NCI-H146 treated with DMSO at 0.1 percent for 48 hours (cell line): ENCODE data around the gene ACP4.
"Not testable (repeated sequence)": the region's sequence is repeated elsewhere in the genome, so short reads cannot be mapped to it uniquely, and the experiment has no call there.

Experiments used
- DNase-seq: peaks from one replicate; lab custom pipeline; 2025; ENCODE audit not compliant: unreplicated experiment; lab: John Stamatoyannopoulos, UW

Gene ACP4

GRCh38 chr19:50790396-50790795 is at the start of gene ACP4:
TSS of gene ACP4 (plus strand) at chr19:50790415. CDS start at chr19:50790415, 0 bp downstream.
- no peak for DNase-seq

- no peak for DNase-seq
Observed at GRCh38 chr19:50741179-50741933, 48.9 kb upstream of the ACP4 start.

- DNase-seq, result no peak
Observed at GRCh38 chr19:50743537-50743936, 46.7 kb upstream of the ACP4 start.

GRCh38 chr19:50745221-50745620 is 45.0 kb upstream of the ACP4 start:
- DNase-seq, result no peak

- not testable (repeated sequence) for DNase-seq
Observed at GRCh38 chr19:50747141-50747540, 43.1 kb upstream of the ACP4 start.

GRCh38 chr19:50749490-50749889 is 40.7 kb upstream of the ACP4 start:
- DNase-seq, result no peak

GRCh38 chr19:50750010-50750409 is 40.2 kb upstream of the ACP4 start:
- no peak for DNase-seq

- no peak for DNase-seq
Observed at GRCh38 chr19:50753879-50754278, 36.3 kb upstream of the ACP4 start.

GRCh38 chr19:50756244-50756643 is 34.0 kb upstream of the ACP4 start:
- DNase-seq, result not testable (repeated sequence)

- DNase-seq, result not testable (repeated sequence)
Observed at GRCh38 chr19:50757624-50758023, 32.6 kb upstream of the ACP4 start.

- not testable (repeated sequence) for DNase-seq
Observed at GRCh38 chr19:50759076-50759475, 31.1 kb upstream of the ACP4 start.

GRCh38 chr19:50759886-50760285 is 30.3 kb upstream of the ACP4 start:
- no peak for DNase-seq

GRCh38 chr19:50761501-50761900 is 28.7 kb upstream of the ACP4 start:
- DNase-seq, result not testable (repeated sequence)

GRCh38 chr19:50763521-50763920 is 26.7 kb upstream of the ACP4 start:
- not testable (repeated sequence) for DNase-seq

- DNase-seq, result peak; percentile 54
Observed at GRCh38 chr19:50764409-50764808, 25.8 kb upstream of the ACP4 start.

- not testable (repeated sequence) for DNase-seq
Observed at GRCh38 chr19:50766746-50767145, 23.5 kb upstream of the ACP4 start.

GRCh38 chr19:50767263-50767662 is 23.0 kb upstream of the ACP4 start:
- not testable (repeated sequence) for DNase-seq

- DNase-seq, result no peak
Observed at GRCh38 chr19:50768277-50768676, 21.9 kb upstream of the ACP4 start.

GRCh38 chr19:50770164-50770563 is 20.1 kb upstream of the ACP4 start, which contains the start of gene GPR32:
TSS of gene GPR32 (plus strand) at chr19:50770464. CDS start at chr19:50770601, 137 bp downstream.
- not testable (repeated sequence) for DNase-seq

- no peak for DNase-seq
Observed at GRCh38 chr19:50770888-50771287, 19.3 kb upstream of the ACP4 start.

GRCh38 chr19:50772476-50772875 is 17.7 kb upstream of the ACP4 start:
- no peak for DNase-seq

- DNase-seq, result not testable (repeated sequence)
Observed at GRCh38 chr19:50772912-50773311, 17.3 kb upstream of the ACP4 start.

GRCh38 chr19:50773454-50773853 is 16.8 kb upstream of the ACP4 start:
- DNase-seq, result not testable (repeated sequence)
